GM12878 (cell line): ENCODE results near the gene ZNF235. TPM values are rescaled to one million over a fixed set of nuclear protein-coding genes. Genes with fewer than 3 reads are reported as not detected.

ENCODE experiments used
- ATAC-seq: fragments of 200-7000 bp; cut with Tn5 transposase; 3 replicates; pipeline ENCODE4 v1.9.1; 2020; ENCODE audit warnings: mild to moderate bottlenecking, moderate library complexity
- BruUV-seq: library from RNA; stranded (reverse); fragments of 400-500 nt; replicated peaks from 2 replicates; lab custom pipeline; 2021; lab: Mats Ljungman, UMichigan
- CTCF ChIA-PET: fragments of 300-600 bp; sonication (Branson Sonifier 250); formaldehyde crosslinking; extraction: SDS; loops from one replicate; lab custom pipeline; 2021; ENCODE audit warnings: inconsistent platforms; lab: Yijun Ruan, JAX
- POLR2A ChIA-PET: fragments of 350-600 bp; formaldehyde crosslinking; extraction: SDS; loops from one replicate; lab custom pipeline; 2021; ENCODE audit warnings: inconsistent platforms; lab: Charles Lee
- RAD21 ChIA-PET: fragments of 300-600 bp; sonication (Branson Sonifier 250); formaldehyde crosslinking; loops from one replicate; lab custom pipeline; 2023; ENCODE audit warnings: antibody characterized with exemption; ENCODE audit not compliant: unreplicated experiment; lab: Charles Lee
- SMC1A ChIA-PET: fragments of 300-600 bp; sonication (Branson Sonifier 250); formaldehyde crosslinking; loops from one replicate; lab custom pipeline; 2023; ENCODE audit not compliant: unreplicated experiment, uncharacterized antibody; lab: Charles Lee
- DNase-seq: peaks from one replicate; pipeline ENCODE4 v3.0.0-alpha.2; 2011; ENCODE audit warnings: low read depth, low spot score
- FAIRE-seq: peaks from 3 replicates; lab custom pipeline; 2011; peaks lifted over from hg19 to GRCh38; lab: Jason Lieb, UNC
- H2AFZ ChIP-seq: 2 replicates; pipeline ENCODE4 v1.6.0; 2011; ENCODE audit warnings: low read depth, low read length, control low read depth; ENCODE audit not compliant: control insufficient read depth
- H3K27ac ChIP-seq: 2 replicates; pipeline ENCODE4 v1.5.1; 2011; ENCODE audit warnings: control low read depth; ENCODE audit not compliant: control insufficient read depth, insufficient read depth
- H3K27me3 ChIP-seq, 2 experiments: replicated peaks in 1 of 2; 2 replicates each; pipeline versions ENCODE4 v1.6.0 to v1.6.1; 2011; ENCODE audit warnings: low read length in 1 of 2; ENCODE audit not compliant: control insufficient read depth in 2 of 2, insufficient read depth in 2 of 2
- H3K36me3 ChIP-seq, 2 experiments: 2 replicates each; pipeline ENCODE4 v1.5.1; 2011; ENCODE audit warnings: low read length in 1 of 2; ENCODE audit not compliant: control insufficient read depth in 2 of 2, insufficient read depth in 2 of 2
- H3K4me1 ChIP-seq: 2 replicates; pipeline ENCODE4 v1.6.1; 2011; ENCODE audit warnings: mild to moderate bottlenecking, low read length, moderate library complexity, mixed read lengths; ENCODE audit not compliant: control insufficient read depth, insufficient read depth
- H3K4me2 ChIP-seq: 2 replicates; pipeline ENCODE4 v1.6.0; 2011; ENCODE audit warnings: control low read depth; ENCODE audit not compliant: control insufficient read depth, insufficient read depth
- H3K4me3 ChIP-seq: fragments of 200-600 bp; sonication (generic); 2 replicates; pipeline ENCODE4 v1.5.1; 2016
- H3K79me2 ChIP-seq: 2 replicates; pipeline ENCODE4 v1.6.0; 2011; ENCODE audit warnings: low read length; ENCODE audit not compliant: control insufficient read depth, insufficient read depth
- H3K9ac ChIP-seq: 2 replicates; pipeline ENCODE4 v1.8.0; 2011; ENCODE audit warnings: low read length, control low read depth, mixed read lengths; ENCODE audit not compliant: control insufficient read depth, insufficient read depth
- H3K9me3 ChIP-seq: replicated peaks from 3 replicates; pipeline ENCODE4 v1.5.1; 2011; ENCODE audit warnings: mild to moderate bottlenecking, low read length; ENCODE audit not compliant: control insufficient read depth, insufficient read depth
- H4K20me1 ChIP-seq: 2 replicates; pipeline ENCODE4 v1.6.0; 2011; ENCODE audit not compliant: control insufficient read depth, insufficient read depth
- ASH2L ChIP-seq: fragments of 300-600, 200-600 bp; sonication (generic); IDR thresholded peaks from 2 replicates; pipeline ENCODE4 v1.6.1; 2017; ENCODE audit warnings: low read depth, mild to moderate bottlenecking, borderline replicate concordance
- CBX3 ChIP-seq: fragments of 200-600 bp; sonication (generic); IDR thresholded peaks from 2 replicates; pipeline ENCODE4 v1.6.1; 2016; ENCODE audit warnings: low read depth, borderline replicate concordance
- CEBPZ ChIP-seq: fragments of 150-350 bp; IDR thresholded peaks from 2 replicates; pipeline ENCODE4 v1.6.1; 2016; ENCODE audit warnings: low read depth, low read length
- CREB1 ChIP-seq: IDR thresholded peaks from 2 replicates; pipeline ENCODE4 v1.6.1; 2012; ENCODE audit warnings: low read depth, mild to moderate bottlenecking, inconsistent platforms
- ELK1 ChIP-seq: IDR thresholded peaks from 2 replicates; pipeline ENCODE4 v1.6.1; 2012; ENCODE audit warnings: low read depth, low read length, improper control_type of control experiment
- KDM1A ChIP-seq: fragments of 200-600 bp; sonication (generic); IDR thresholded peaks from 2 replicates; pipeline ENCODE4 v1.6.1; 2016; ENCODE audit warnings: borderline replicate concordance
- LARP7 ChIP-seq: fragments of 450-650 bp; IDR thresholded peaks from 2 replicates; pipeline ENCODE4 v1.6.1; 2017; ENCODE audit warnings: mild to moderate bottlenecking
- MAX ChIP-seq: IDR thresholded peaks from 2 replicates; pipeline ENCODE4 v1.6.1; 2012; ENCODE audit warnings: low read depth, low read length, improper control_type of control experiment
- MXI1 ChIP-seq: fragments of 150-350 bp; IDR thresholded peaks from 2 replicates; pipeline ENCODE4 v1.6.1; 2011; ENCODE audit warnings: low read depth, mild to moderate bottlenecking, inconsistent platforms, low read length, improper control_type of control experiment
- POLR2AphosphoS2 ChIP-seq: IDR thresholded peaks from 2 replicates; pipeline ENCODE4 v1.6.1; 2011; ENCODE audit warnings: low read depth, mild to moderate bottlenecking, low read length, improper control_type of control experiment, moderate library complexity
- POLR2AphosphoS5 ChIP-seq: IDR thresholded peaks from 2 replicates; pipeline ENCODE4 v1.6.1; 2011; ENCODE audit warnings: mild to moderate bottlenecking, low read length, inconsistent platforms
- RAD21 ChIP-seq: IDR thresholded peaks from 2 replicates; pipeline ENCODE4 v1.6.1; 2011; ENCODE audit warnings: mild to moderate bottlenecking, low read depth, low read length, moderate library complexity; ENCODE audit not compliant: insufficient read depth
- RFX5 ChIP-seq: IDR thresholded peaks from 2 replicates; pipeline ENCODE4 v1.6.1; 2011; ENCODE audit warnings: low read depth, low read length, improper control_type of control experiment
- TAF1 ChIP-seq: IDR thresholded peaks from 2 replicates; pipeline ENCODE4 v1.6.1; 2011; ENCODE audit warnings: mild to moderate bottlenecking, low read depth, low read length, borderline replicate concordance
- TCF12 ChIP-seq: IDR thresholded peaks from 2 replicates; pipeline ENCODE4 v1.6.1; 2011; ENCODE audit warnings: low read depth, mild to moderate bottlenecking, low read length
- TCF7 ChIP-seq: IDR thresholded peaks from 2 replicates; pipeline ENCODE4 v1.6.1; 2014; ENCODE audit warnings: antibody characterized with exemption, borderline replicate concordance
- ZNF24 ChIP-seq: fragments of 450-650 bp; IDR thresholded peaks from 2 replicates; pipeline ENCODE4 v1.6.1; 2017; ENCODE audit warnings: antibody characterized with exemption, mild to moderate bottlenecking
- ZZZ3 ChIP-seq: IDR thresholded peaks from 2 replicates; pipeline ENCODE4 v1.6.1; 2011; ENCODE audit warnings: low read depth; ENCODE audit not compliant: control insufficient read depth, insufficient read length
- WGBS: methylation state at CpG from one replicate; pipeline ENCODE4 v1.1.6; 2016; ENCODE audit warnings: low lambda C conversion rate; ENCODE audit not compliant: insufficient replicate concordance, insufficient coverage; ENCODE audit errors: missing lambda C conversion rate; 5-methylcytosine and 5-hydroxymethylcytosine counted together
- in situ Hi-C: fragments of 300-500 bp; cut with MboI; formaldehyde crosslinking; loops from 9 replicates; pipeline ENCODE4 v1.14.3; 2018; ENCODE audit warnings: mixed read lengths
- intact Hi-C: fragments of 100-400 bp; cut with micrococcal nuclease; formaldehyde crosslinking; loops from one replicate; pipeline ENCODE4 v1.14.2; 2022; ENCODE audit not compliant: unreplicated experiment
- polyA plus RNA-seq, 11 experiments: library from polyadenylated mRNA; depleted of rRNA in 4 of 11; unstranded in 6 of 11; stranded (reverse) in 5 of 11; fragments of >200 nt; fragmentation: Nextera tagmentation in 4 of 11; fragmentation: Illumina TruSeq in 1 of 11; extraction: Ambion mirVana in 4 of 11; extraction: Trizol in 1 of 11; gene quantifications; 1 replicate in 1 of 11; 2 replicates in 10 of 11; pipeline versions ENCODE4 v1.2.1 to v1.2.3, GENCODE V29; 2011 to 2016; ENCODE audit warnings: inconsistent platforms in 2 of 11, missing spikeins in 2 of 11, low read depth in 1 of 11
- total RNA-seq, 4 experiments: library from RNA; depleted of rRNA in 3 of 4; stranded (reverse); fragments of >200 nt in 3 of 4; fragmentation: Illumina TruSeq in 1 of 4; extraction: Trizol in 1 of 4; gene quantifications; 2 replicates each; pipeline versions ENCODE4 v1.2.1 to v1.2.3, GENCODE V29; 2013 to 2021

Gene ZNF235
- total and polyA plus RNA-seq, 10 of the 15 experiments (the other 5 are each of a cell fraction or from before 2014, with no cell fraction given), result 2.8 to 9.0 (median 4.8) TPM

- Histone ChIP-seq H2AFZ (peak overlapping the region; percentile 86), H3K9ac (peak overlapping the region; percentile 15; the same call in 1 of the 2 replicates), H3K4me1 (no peaks in the 10 kb centered on the region), H3K27me3 (no peaks in the 10 kb centered on the region), H3K4me2 (peak overlapping the region; percentile 64), H3K79me2 (no peaks in the 10 kb centered on the region), H3K4me3 (peak overlapping the region; percentile 72), H3K36me3 (no peaks in the 10 kb centered on the region), H3K27ac (no peak overlapping the region), H3K9me3 (no peaks in the 10 kb centered on the region; the same call in 1 of the 3 replicates), H4K20me1 (no peaks in the 10 kb centered on the region)
- intact Hi-C loops, result loop anchor here (10.0 kb wide), 1 partner anchor 96 kb away; the partner anchor contains the start of gene ZNF226
- TF ChIP-seq CEBPZ, result no peak
- TF ChIP-seq MXI1, result no peak
- TF ChIP-seq ASH2L, result no peak
- TF ChIP-seq ZZZ3, result no peak
- TF ChIP-seq TCF7, result no peak
- TF ChIP-seq CREB1, result no peak
- no peak for TF ChIP-seq LARP7
- TF ChIP-seq KDM1A, result no peak
- TF ChIP-seq RFX5, result no peak
- no peak for TF ChIP-seq TCF12
- TF ChIP-seq CBX3, result no peak
- TF ChIP-seq ZNF24, result no peak
- TF ChIP-seq POLR2AphosphoS5, result no peak
- no peak for TF ChIP-seq TAF1
- TF ChIP-seq ELK1, result no peak
- TF ChIP-seq MAX, result no peak
- no peak for TF ChIP-seq RAD21
- TF ChIP-seq POLR2AphosphoS2, result no peak
- FAIRE-seq (no peak), DNase-seq (no peak), ATAC-seq (peak; percentile 27)
- SMC1A ChIA-PET, result interaction anchor here (1.1 to 1.5 kb wide), 2 partner anchors 42 to 146 kb away, joined by 4 read pairs; no protein-coding TSS in a partner anchor
- BruUV-seq, result no TSS peak
- WGBS, result 70% methylated on average over 7 of the region's 7 CpGs
- RAD21 ChIA-PET, result interaction anchor here (1.3 kb wide), 1 partner anchor 43 kb away, joined by 3 read pairs; no protein-coding TSS in a partner anchor
- in situ Hi-C loops, result no loop called here
- CTCF ChIA-PET, result interaction anchor here (2.0 kb wide), 1 partner anchor 44 kb away, joined by 7 read pairs; the partner anchor contains the start of gene ZNF235
- POLR2A ChIA-PET, result interaction anchor here (1.0 kb wide), 1 partner anchor 48 kb away, joined by 4 read pairs; the partner anchor contains the start of gene ZNF227
These were observed 44.5 kb downstream of the ZNF235 start for GRCh38 chr19:44260343-44260681.
